ENCODE data around the gene MYH6.
"Not testable (repeated sequence)": the region's sequence is repeated elsewhere in the genome, so short reads cannot be mapped to it uniquely, and the experiment has no call there.

MYH6 gene

DNA sequence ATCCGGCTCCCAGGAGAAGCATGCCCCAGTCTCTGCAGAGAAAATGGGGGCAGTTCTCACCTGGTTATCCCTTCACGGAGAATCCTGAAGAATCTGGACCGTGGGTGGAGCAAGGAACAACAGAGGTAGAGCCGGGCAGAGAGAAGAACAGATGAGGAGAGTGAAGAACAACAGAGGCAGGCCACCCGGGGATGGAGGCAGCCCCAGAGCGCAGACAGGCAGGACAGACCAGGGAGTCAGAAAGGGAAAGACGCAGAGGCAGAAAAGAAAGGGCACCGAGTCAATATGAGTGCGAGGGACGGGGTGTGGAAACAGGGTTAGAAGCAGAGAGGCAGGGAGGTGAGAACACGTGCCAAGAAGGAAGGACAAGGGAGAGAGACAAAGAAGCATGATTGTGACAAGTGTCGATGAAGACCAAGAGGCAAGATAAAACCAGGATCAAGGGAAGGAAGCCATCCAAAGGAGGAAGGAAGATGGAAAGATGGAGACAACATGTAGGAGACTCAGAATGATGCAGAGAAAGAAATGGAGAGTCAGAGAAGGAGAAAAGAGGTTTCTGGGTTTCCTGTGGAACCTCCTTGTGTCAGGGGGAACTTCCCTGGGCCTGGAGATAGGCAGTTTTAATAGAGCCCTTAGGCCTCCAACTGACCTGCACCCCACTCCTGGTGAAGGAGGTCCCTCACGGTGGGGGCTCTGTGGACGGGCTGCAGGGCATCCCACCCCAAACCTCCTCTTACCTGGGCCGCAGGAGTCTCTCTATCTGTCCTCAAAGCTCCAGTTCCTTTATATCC lies at the start of gene MYH6:
Gene MYH6, minus strand, starts transcription at position 758 of the 791 bp plus-strand sequence. CDS start 1,050 bp downstream, outside the sequence.
- DNase-seq = no peak

DNA sequence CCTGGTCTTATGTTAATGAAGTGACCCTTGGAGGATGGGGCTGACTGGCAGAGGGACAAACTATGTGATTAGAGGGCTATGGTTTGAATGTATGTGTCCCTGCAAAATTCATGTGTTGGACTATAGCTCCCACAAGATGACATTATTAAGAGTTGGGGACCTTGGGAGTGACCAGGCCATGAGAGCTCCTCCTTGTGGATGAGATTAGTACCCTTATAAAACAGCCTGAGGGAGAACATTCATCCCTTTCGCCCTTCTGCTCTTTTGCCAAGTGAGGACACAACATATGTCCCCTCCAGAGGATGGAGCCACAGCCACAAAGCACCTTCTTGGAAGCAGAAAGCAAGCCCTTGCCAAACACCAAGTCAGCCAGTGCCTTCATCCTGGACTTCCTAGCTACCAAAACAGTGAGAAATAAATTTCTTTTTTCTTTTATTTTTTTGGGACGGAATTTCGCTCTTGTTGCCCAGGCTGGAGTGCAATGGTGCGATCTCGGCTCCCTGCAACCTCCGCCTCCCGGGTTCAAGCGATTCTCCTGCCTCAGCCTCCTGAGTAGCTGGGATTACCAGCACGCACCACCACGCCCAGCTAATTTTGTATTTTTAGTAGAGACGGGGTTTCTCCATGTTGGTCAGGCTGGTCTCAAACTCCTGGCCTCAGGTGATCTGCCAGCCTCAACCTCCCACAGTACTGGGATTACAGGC lies 49.0 kb upstream of the MYH6 start:
- not testable (repeated sequence) for DNase-seq

DNA sequence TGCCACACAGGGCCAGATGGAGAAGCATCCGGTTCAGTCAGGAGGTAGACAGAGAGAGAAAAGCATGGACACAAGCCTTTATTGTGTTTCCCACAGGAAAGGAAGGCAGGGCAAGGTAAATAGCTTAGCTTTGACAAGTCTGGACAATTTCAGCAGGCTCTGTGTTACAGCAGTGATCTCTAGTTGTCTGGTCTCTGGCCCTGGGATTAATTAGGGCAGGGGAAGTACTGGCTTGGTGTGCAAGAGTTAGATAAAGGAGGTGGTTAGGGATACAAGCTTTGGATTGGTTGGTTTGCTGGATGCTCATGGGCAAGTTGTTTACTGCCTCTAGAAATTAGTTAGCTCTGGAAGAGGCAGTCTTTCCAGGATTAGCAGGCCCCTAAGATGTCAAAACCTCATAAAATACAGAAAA lies 46.4 kb upstream of the MYH6 start:
- DNase-seq = no peak

DNA sequence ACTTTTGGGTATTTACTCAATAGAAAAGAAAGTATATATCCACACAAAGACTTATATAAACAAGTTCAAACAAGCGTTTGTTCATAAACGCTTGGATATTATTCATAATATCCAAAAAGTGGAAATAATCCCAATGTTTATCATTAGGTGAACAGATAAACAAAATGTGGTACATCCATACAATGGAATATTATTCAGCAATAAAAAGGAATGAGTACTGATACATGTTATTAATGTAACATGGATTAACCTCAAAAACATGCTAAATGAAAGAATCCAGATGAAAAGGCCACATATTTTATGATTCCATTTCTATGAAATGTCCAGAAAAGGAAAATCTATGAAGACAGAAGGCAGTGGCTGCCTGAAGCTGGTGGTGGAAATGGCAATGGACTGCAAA lies 44.2 kb upstream of the MYH6 start:
- no peak for DNase-seq

DNA sequence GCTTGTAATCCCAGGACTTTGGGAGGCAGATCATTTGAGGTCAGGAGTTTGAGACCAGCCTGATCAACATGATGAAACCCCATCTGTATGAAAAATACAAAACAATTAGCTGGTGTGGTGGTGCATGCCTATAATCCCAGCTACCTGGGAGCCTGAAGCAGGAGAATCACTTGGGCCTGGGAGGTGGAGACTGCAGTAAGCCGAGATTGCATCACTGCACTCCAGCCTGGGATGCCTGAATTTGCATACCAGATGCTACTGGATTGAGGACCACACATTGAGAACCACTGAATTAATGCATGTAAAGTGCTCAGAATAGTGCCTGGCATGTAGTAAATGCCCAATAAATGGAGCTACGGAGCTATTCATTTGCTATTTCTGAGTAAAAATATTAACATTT lies 42.3 kb upstream of the MYH6 start:
- no peak for DNase-seq

DNA sequence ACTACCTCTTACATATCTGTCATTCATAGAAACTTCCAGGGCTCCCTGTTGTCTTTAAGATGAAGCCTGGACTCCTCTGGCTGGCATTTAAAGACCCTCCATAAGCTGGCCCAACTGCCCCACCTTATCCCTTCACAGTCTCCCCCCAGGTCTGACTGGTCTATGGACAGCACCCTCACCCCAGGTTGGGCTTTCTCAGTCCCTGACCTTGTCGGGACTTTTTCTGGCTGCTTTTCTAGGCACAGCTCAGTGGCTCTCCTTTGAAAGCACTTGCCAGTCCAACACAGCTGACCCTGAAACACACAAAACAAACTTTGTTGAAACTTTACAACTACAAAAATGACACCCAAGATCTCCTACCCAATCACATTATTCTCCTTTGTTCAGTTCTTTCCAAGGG lies 41.2 kb upstream of the MYH6 start:
- DNase-seq = no peak

DNA sequence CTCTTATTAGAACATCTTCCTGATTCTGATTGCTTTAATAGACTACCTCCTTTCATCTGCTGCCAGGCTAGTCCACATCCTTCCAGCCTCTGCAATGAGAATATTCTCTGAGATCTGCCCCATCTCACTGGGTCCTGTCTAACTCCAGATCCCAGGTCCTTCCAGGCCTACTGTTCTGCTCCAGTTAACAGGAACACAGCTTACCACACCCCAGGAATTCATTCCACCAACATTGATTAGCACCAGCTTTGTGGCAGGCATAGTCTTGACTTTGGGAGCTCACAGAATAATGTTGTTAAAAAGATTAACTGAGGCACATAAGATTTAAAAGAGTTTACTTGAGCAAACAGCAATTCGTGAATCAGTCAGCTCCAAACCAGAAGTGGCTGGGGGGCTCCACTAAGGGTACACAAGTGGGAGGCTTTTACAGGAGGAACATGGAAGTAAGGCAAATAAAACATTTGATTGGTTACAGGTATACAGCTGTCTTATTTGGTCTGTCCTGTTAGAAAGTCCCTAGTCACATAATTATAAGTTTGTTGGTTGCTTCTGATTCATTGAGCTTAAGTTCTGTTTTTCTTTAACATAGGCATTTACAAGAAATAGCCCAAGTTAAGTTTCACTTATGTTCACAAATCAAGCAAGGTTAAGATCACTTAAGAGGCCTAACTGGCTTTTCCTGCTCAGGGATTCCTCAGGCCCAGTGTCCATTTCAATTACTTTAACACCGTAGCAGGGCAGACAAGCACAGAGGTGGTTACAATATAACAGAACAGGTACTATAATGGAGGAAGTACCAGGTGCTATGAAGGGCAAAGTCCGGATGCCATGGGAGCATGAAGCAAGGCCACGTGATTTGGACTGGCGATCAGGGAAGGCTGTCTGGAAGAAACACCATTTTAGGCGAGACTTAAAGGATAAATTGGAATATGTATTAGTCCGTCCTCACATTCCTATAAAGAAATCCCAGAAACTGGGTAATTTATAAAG lies 39.6 kb upstream of the MYH6 start:
- DNase-seq = no peak

DNA sequence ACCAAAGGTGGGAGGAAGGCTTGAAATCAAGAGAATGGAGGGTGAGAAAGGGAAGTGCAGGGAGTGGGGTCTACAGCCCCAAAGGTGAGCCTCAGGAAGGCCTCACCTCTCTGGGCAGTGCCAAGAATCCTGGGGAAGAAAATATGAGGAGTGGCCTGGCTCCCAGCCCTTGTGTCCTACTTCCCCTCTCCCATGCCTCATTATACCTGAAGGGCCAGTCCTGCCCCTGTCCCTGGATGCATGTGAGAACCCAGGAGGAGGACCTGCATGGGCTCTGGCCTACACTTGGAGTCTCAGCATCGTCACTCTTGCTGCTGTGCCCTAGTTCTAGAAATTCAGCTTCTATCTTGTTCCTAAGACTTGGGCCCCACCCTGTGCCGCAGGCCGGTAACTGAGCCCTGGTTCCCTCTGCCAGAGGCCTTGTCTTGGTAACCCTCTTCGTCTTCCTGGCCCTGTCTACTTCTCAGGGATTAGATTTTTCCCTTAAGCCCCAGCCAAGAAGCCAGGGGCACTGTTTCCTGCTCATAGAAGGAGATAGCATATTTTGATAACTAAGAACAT lies 38.3 kb upstream of the MYH6 start:
- no peak for DNase-seq

DNA sequence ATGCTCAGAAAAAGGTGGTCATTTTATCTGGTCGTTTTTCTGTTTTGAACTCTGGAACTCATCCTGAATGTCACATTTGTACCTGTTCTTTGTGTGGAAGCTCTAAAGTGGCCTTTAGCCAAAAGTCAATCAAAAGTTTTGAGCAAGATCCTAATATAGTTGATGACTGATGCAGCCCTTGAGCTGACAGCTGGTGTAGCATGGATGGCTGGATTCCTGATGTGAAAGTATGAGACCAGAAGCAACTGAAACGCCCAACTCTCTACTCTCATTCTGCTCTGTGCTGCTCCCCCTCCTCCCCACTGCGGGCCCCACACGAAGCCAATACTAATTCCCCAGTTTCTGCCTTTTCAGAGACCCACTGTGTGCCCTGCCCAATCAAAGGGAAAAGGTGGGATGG lies 37.7 kb upstream of the MYH6 start:
- DNase-seq = no peak

DNA sequence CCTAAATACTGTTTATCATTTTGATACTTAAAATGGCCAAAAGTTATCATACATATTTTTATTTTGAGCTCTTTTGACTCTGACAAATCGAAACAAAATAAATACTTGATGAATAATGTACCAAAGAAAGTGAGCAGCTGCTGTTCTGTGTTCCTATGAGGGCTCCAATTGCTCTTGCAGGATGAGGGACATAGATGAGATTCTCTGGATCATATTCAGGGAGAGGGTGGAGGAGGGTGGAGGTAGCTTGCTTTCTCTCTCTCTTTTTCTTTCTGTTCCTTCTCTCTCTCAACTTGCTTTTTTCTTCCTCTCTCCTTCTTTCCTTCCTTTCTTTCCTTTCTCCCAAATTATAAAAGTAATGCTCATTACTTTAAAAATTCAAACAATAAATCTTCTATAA lies 36.2 kb upstream of the MYH6 start:
- DNase-seq = no peak

DNA sequence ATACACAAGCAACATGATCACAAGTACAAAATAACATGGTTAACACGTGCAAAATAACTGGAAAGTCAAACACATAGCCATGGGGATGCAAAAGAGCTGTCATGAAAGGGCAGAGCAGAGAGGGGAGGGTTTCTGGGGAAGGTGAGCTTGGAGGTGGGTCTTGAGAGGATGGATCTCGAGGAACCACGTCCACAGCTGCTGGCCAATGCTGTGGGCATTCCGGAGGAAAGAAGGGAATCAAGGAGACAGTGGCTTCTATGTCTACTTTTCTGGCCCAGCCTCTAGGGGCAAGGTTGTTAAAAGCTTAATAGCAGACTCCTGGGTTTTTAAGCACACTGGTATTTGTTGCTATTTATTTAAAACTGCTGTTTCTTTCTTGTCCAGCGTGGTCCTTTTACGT lies 35.8 kb upstream of the MYH6 start:
- DNase-seq = no peak

DNA sequence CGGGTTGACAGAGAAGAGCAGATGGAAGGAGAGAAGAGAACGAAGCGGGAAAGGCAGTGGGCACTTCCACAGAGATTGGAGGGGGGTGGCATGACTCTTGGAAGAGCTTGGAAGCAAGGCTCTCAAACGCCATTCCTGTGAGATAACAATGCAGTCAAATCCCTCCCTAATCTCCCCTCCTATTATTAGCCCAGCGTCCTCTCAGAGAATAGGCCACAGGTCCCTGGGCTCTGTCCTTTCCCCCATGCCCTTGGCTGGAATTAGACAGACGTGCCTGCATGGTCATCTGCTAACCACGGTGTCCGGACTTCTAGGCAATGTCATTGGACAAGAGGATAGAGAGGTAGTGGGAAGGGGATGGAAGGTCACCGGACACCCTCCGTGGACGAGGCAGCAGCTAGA lies 35.3 kb upstream of the MYH6 start:
- no peak for DNase-seq

DNA sequence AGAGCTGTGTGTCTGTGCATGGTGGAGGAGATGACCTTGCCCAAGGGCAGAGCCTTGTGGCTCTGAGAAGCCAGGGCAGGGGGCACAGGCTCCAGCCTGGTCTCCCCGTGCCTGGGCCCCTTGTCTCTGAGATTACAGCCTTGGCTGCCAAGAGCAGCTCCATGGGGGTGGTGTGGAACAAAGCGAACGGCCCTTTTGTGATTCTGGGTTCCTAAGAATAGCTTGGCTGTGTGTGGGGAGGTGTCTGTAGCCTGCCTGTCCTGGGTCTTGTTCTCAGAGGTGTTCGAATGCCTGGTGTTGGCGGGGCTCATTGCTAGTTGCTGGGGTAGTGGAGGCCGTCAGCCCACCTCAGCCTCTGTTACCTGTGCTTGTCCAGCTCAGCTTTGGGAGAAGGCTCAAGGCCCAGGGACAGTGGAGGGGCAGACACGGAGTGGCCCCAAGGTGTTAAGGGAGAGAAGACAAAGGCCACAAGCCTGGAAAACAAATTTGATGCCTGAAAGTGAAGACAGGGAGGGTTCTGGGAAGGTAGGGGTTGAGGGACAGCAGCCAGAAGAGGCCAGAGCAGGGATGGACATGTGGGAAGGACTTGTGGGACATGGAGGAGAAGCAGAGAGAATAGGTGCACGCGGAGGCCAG lies 34.8 kb upstream of the MYH6 start:
- no peak for DNase-seq

DNA sequence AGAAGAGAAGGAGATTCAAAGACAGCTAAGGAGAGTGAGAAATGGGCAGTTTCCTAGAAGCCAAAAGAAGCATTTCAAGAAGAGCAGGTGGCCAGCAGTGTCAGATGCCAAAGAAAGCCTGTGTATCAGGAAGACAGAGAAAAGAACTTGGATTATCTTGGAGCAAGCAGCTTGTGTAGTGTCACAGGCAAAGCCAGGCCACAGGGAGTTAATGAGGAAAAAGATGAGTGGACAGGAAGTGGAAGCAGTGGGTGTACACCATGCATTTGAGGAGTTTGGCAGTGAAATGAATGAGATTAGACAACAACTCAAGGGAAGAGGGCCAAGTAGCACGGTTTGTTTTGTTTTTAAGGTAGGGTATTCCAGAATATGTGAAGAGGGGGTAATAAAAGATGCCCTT lies 33.0 kb upstream of the MYH6 start:
- DNase-seq = no peak

DNA sequence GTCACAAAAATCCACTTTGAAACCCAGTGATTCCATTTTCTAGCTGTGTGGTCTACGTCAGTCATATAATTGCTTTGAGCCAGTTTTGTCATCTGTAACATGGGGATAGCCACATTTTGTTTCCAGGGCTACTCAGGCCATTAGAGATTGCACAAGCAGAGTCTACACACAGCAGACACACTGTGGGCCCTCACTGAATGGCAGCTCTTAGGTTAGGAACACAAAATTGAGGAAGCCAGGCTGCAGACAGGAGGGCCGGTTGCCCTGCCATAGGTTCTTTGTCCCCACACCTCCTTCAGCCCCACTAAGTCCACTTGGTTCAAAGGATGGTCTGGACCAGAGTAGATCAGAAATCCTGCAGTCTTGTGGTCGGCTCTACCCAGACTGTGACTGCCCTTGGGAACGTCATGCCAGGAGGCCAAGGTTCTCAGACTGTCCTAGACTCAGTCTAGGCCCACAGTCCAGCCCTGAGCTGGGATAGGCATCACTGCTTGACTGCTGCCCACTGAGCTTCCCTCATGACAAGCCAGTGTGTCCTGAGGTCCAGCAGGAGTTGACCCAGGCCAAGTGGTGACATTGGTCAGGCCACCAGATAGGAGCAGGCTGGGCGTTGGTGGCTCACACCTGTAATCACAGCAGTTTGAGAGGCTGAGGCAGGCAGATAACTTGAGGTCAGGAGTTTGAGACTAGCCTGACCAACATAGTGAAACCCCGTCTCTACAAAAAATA lies 31.2 kb upstream of the MYH6 start:
- no peak for DNase-seq

DNA sequence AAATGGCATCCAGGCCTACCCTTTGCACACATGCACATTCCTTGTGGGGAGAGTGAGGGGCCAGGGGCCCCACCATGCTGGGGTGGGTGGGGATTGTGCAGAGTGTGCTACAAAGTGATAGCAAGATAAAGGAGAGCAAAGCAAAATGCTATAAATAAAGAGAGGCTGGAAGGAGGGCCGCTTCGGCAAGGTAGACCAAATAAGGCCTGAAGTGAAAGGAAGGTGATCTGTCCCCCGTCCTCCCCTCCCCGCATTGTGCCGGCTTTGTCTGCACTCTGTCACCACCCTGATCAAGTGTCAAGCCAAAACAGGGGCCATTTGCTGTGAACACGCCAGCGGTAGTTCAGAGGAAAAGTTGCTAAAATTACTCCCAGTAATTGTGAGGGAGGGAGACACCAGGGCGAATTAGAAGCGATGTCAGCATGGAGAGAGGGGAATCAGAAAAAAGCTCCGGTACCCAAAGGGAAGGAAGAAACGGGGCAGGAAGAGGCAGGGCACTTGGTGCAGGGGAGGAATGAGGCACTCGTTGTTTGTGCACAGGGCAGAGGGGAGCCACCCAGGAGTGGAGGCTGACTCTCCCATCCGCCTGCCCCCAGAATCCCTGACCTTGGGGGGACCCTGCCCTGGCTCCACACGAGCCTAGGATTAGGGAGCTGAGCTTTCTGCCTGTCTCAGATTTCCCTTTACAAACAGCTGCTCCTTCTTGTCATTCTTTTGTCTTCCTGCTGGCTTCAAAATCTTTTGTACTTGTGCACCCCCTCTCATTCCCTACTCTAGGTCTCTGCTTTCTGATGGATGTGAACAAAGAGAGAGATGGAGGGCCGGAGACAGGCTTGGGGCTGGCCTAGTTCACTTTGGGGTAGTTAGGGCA lies 30.3 kb upstream of the MYH6 start:
- no peak for DNase-seq

DNA sequence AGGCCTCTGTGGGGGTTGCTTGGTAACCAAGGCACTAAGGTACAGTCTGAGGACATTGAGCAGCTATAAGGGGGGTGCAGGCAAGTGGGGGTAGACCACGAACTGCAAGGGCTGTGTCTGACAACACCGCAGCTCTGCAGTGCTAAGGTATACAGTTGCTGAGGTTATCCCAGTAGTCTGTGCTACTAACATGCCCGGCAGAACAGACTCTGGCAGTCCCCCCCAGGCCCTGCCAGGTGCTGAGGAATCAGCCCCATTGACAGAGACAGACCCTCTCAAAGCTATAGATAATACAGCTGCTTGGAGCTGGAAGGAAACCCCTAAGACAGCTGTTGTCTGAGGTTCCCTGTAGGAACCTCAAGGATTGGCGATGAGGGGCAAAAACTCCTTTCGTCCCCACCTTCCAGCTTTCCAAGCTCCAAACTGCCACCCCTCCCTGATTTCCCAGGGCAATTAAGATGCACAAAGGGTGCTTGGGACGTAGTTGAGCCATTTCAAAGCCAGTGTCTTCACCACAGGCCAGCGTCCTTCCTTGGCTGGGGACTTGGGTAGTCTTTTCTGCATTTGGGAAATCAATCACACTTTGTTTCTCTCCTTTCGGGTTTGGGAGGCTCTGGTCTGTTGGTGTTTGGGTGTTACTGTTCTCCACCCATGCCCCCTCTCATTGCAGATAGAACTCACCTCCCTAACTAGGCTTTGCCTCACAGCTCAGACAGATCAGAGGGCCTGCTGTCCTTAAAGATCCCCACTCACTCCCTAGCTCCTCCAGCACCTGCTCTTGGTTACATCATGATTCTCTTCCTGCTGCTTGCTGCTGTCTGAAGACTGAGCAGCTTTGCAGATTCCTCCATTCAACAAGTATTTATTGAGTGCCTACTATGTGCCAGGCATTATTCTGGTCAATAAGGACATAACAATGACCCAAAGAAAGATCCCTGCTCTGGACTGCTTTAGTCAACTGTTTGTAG lies 29.3 kb upstream of the MYH6 start:
- DNase-seq = no peak

DNA sequence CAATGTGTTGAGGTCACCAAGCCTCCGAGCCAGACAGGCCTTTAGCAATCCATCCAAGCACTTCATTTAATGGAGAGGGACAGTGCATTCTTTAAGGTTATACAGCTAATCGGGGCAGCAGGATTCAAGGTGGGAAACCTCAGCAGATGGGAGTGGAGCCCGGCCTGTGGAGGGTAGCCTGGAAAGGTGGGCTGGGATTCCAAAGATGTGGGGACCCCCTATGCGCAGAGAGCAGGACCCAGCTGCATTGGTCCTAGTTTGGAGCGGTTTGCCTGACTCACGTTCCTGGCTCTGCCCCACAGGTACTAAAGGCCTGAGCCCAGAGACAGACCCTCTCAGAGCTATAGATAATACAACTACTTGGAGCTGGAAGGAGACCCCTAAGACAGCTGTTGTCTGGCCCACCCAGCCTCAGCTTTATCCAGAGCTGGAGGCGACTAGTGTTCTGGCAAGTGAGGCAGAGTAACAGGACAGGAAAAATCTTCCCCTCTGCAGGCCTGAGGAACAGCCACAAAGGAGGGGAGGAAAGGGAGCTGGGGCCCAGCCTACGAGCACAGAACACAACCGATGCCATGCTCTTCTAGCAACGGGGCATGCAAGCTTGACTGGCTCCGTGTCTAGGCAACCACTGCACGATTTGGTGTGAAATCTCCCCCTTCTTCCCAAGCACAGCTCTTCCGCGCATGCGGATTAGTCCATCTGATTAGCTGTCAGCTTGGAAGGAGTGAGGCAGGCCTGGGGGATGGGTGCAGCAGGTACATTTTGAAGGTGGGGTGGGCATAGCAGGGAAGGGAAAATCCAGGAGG lies 28.5 kb upstream of the MYH6 start:
- DNase-seq = no peak
